DMS53 (cell line): Measurements from ENCODE around the gene SERTAD2.

ENCODE experiments used
- DNase-seq: peaks from one replicate; lab custom pipeline; 2025; lab: John Stamatoyannopoulos, UW

SERTAD2 gene

DNA sequence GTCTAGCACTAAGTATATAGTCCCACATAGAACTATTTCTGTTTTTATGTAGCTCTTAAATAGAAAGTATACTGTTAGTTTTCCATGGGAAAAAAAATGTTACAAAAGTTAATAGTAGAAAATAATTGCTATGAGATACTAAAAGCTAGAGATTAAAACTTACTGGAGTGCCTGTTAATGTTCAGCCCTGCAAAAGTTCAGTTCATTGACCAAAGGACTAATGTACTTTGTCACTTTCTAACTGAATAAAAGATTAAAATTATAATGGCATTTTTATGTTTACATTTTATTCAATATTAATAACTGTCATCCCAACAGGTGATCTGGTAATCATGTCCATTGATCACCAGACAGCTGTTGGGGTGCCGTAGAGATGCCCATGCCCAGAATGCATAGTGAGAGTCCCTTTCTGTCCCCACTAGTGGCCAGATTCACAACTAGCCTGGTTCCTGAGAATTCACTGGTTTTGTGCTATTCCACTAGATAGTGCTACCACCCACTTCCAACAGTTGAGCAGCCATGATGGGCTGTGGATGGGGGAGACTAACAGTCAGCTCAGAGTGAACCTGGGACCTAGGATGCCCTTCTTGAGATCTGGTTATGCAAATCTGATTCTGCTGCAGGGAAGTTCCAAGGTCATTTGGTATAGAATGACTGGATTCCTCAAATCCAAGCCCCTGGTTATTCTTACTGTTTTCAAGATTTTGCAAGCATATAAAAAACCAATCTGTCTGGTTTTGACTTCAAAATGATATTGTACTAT lies 71.8 kb downstream of the SERTAD2 start:
- no peak for DNase-seq
